Endothelial cell of umbilical vein (primary cell): ENCODE results near the gene SRGAP1. TPM values are rescaled to one million over a fixed set of nuclear protein-coding genes. Genes with fewer than 3 reads are reported as not detected.

Experiments
- BruUV-seq: library from RNA; stranded (reverse); fragments of 400-500 nt; replicated peaks from 2 replicates; lab custom pipeline; 2021; lab: Mats Ljungman, UMichigan
- CTCF ChIA-PET: fragments of 300-600, 350-600 bp; sonication (Branson Sonifier 250); formaldehyde crosslinking; loops from one replicate; lab custom pipeline; 2021; ENCODE audit warnings: antibody characterized with exemption, inconsistent platforms; lab: Charles Lee
- POLR2A ChIA-PET: fragments of 300-600, 350-600 bp; sonication (Branson Sonifier 250); formaldehyde crosslinking; loops from one replicate; lab custom pipeline; 2021; ENCODE audit warnings: antibody characterized with exemption, inconsistent platforms; lab: Charles Lee
- DNase-seq: peaks from one replicate; pipeline ENCODE4 v3.0.0-alpha.2; 2011; ENCODE audit warnings: low read depth, low spot score
- FAIRE-seq: peaks from 2 replicates; lab custom pipeline; 2011; peaks lifted over from hg19 to GRCh38; lab: Jason Lieb, UNC
- H2AFZ ChIP-seq: 2 replicates; pipeline ENCODE4 v1.6.0; 2012; ENCODE audit warnings: low read depth, low read length, control low read depth, inconsistent platforms
- H3K27ac ChIP-seq: 2 replicates; pipeline ENCODE4 v1.5.1; 2011; ENCODE audit warnings: low read depth, mild to moderate bottlenecking, control low read depth, low read length, moderate library complexity; ENCODE audit not compliant: insufficient read depth
- H3K27me3 ChIP-seq, 2 experiments: 2 replicates each; pipeline versions ENCODE4 v1.6.0 to v1.6.1; 2011; ENCODE audit warnings: low read length in 2 of 2, mixed read lengths in 1 of 2; ENCODE audit not compliant: control insufficient read depth in 2 of 2, insufficient read depth in 2 of 2
- H3K36me3 ChIP-seq, 2 experiments: 2 replicates in 1 of 2; 3 replicates in 1 of 2; pipeline ENCODE4 v1.5.1; 2011; ENCODE audit warnings: low read length in 2 of 2, mild to moderate bottlenecking in 1 of 2, moderate library complexity in 1 of 2; ENCODE audit not compliant: control insufficient read depth in 2 of 2, insufficient read depth in 2 of 2; ENCODE audit errors: extremely low read depth in 1 of 2
- H3K4me1 ChIP-seq: 3 replicates; pipeline ENCODE4 v1.5.1; 2011; ENCODE audit warnings: mild to moderate bottlenecking, low read length; ENCODE audit not compliant: control insufficient read depth, insufficient read depth; ENCODE audit errors: extremely low read depth
- H3K4me2 ChIP-seq: 2 replicates; pipeline ENCODE4 v1.6.1; 2011; ENCODE audit warnings: low read length, control low read depth, mixed read lengths; ENCODE audit not compliant: insufficient read depth
- H3K4me3 ChIP-seq, 3 experiments: fragments of 200-600 bp in 1 of 3; sonication (generic), shearing (Covaris generic) in 1 of 3; replicated peaks in 1 of 3; 2 replicates each; pipeline ENCODE4 v1.5.1; 2011 to 2016; ENCODE audit warnings: control low read depth in 3 of 3, low read length in 3 of 3, mild to moderate bottlenecking in 2 of 3, inconsistent platforms in 1 of 3, low read depth in 1 of 3, moderate library complexity in 1 of 3; ENCODE audit not compliant: insufficient read depth in 1 of 3
- H3K79me2 ChIP-seq: 2 replicates; pipeline ENCODE4 v1.6.0; 2012; ENCODE audit warnings: low read length, inconsistent platforms; ENCODE audit not compliant: control insufficient read depth, insufficient read depth
- H3K9ac ChIP-seq: replicated peaks from 2 replicates; pipeline ENCODE3; 2011; ENCODE audit warnings: low read length, control low read depth; ENCODE audit not compliant: insufficient read depth; ENCODE audit errors: extremely low read depth
- H3K9me1 ChIP-seq: replicated peaks from 3 replicates; pipeline ENCODE4 v1.6.0; 2011; ENCODE audit warnings: mild to moderate bottlenecking, low read length; ENCODE audit not compliant: control insufficient read depth, insufficient read depth; ENCODE audit errors: extremely low read depth
- H3K9me3 ChIP-seq: replicated peaks from 2 replicates; pipeline ENCODE4 v1.5.1; 2012; ENCODE audit warnings: low read length, inconsistent platforms; ENCODE audit not compliant: control insufficient read depth, insufficient read depth
- H4K20me1 ChIP-seq: replicated peaks from 2 replicates; pipeline ENCODE3; 2011; ENCODE audit warnings: mild to moderate bottlenecking, low read length; ENCODE audit not compliant: control insufficient read depth, insufficient read depth; ENCODE audit errors: extremely low read depth
- FOS ChIP-seq: IDR thresholded peaks from 2 replicates; pipeline ENCODE4 v1.6.1; 2011; ENCODE audit warnings: mild to moderate bottlenecking, low read length, moderate library complexity, borderline replicate concordance; ENCODE audit not compliant: insufficient read depth
- GATA2 ChIP-seq: IDR thresholded peaks from 2 replicates; pipeline ENCODE4 v1.7.0; 2011; ENCODE audit warnings: low read depth, mild to moderate bottlenecking, moderate library complexity, mixed read lengths, low read length; ENCODE audit not compliant: insufficient read length, insufficient read depth
- JUN ChIP-seq: IDR thresholded peaks from 2 replicates; pipeline ENCODE4 v1.6.1; 2011; ENCODE audit warnings: borderline replicate concordance, low read depth; ENCODE audit not compliant: insufficient read length, insufficient read depth
- MYC ChIP-seq: IDR thresholded peaks from one replicate; pipeline ENCODE4 v1.6.1; 2011; ENCODE audit warnings: mild to moderate bottlenecking, low read depth, low read length
- POLR2A ChIP-seq: IDR thresholded peaks from 2 replicates; pipeline ENCODE4 v1.6.1; 2012; ENCODE audit warnings: low read depth, mild to moderate bottlenecking, control low read depth, low read length
- POLR2AphosphoS5 ChIP-seq: IDR thresholded peaks from 2 replicates; pipeline ENCODE4 v1.6.1; 2012; ENCODE audit warnings: low read depth, mild to moderate bottlenecking, control low read depth, low read length, moderate library complexity; ENCODE audit not compliant: insufficient read depth
- dilution Hi-C: fragments of 300-500 bp; cut with MboI; formaldehyde crosslinking; loops from one replicate; pipeline ENCODE4 v1.15.0; 2019; ENCODE audit warnings: low sequenced_read_pairs; ENCODE audit not compliant: extremely low pct_ligation_motif_present
- intact Hi-C: fragments of 100-400 bp; cut with micrococcal nuclease; formaldehyde crosslinking; loops from one replicate; pipeline ENCODE4 v1.10.0; 2022
- polyA plus RNA-seq, 4 experiments: library from polyadenylated mRNA; depleted of rRNA in 3 of 4; stranded (reverse) in 3 of 4; unstranded in 1 of 4; fragments of >200 nt; gene quantifications; 2 replicates each; pipeline versions ENCODE4 v1.2.1 to v1.2.3, GENCODE V29; 2011 to 2012; ENCODE audit warnings: missing spikeins in 1 of 4
- total RNA-seq: library from RNA; stranded (reverse); gene quantifications from 2 replicates; pipeline ENCODE4 v1.2.3, GENCODE V29; 2021
- TF ChIP-seq, protein P1 (sequence below), 2 donors: IDR thresholded peaks; 1 replicate in 1 of 2; 2 replicates in 1 of 2; pipeline ENCODE4 v1.5.1; 2011; ENCODE audit warnings: low read length in 2 of 2, mild to moderate bottlenecking in 2 of 2, moderate library complexity in 2 of 2, control low read depth in 1 of 2, inconsistent platforms in 1 of 2, low read depth in 1 of 2; ENCODE audit not compliant: insufficient read depth in 1 of 2; ENCODE audit errors: extremely low read depth in 1 of 2
- TF ChIP-seq, protein P2 (sequence below): IDR thresholded peaks from 2 replicates; pipeline ENCODE4 v1.6.1; 2011; ENCODE audit not compliant: insufficient read depth, insufficient read length

The SRGAP1 gene
- total and polyA plus RNA-seq, 2 donors (not counting 3 experiments of a cell fraction or from before 2014, with no cell fraction given): 4.9 to 16.3 TPM

GRCh38 chr12:63823040-63823439 lies 21.5 kb upstream of the SRGAP1 start:
- TF ChIP-seq POLR2A: no peak
- TF ChIP-seq FOS: no peak
- TF ChIP-seq, protein P1, sequence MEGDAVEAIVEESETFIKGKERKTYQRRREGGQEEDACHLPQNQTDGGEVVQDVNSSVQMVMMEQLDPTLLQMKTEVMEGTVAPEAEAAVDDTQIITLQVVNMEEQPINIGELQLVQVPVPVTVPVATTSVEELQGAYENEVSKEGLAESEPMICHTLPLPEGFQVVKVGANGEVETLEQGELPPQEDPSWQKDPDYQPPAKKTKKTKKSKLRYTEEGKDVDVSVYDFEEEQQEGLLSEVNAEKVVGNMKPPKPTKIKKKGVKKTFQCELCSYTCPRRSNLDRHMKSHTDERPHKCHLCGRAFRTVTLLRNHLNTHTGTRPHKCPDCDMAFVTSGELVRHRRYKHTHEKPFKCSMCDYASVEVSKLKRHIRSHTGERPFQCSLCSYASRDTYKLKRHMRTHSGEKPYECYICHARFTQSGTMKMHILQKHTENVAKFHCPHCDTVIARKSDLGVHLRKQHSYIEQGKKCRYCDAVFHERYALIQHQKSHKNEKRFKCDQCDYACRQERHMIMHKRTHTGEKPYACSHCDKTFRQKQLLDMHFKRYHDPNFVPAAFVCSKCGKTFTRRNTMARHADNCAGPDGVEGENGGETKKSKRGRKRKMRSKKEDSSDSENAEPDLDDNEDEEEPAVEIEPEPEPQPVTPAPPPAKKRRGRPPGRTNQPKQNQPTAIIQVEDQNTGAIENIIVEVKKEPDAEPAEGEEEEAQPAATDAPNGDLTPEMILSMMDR (IDR thresholded peaks at IDR 0.05; ENCODE audit: extremely low read depth in 1 of 2, insufficient read depth in 1 of 2, low read depth in 1 of 2, low read length in 2 of 2): no peak
- TF ChIP-seq JUN: no peak
- TF ChIP-seq GATA2: no peak
- TF ChIP-seq, protein P2, sequence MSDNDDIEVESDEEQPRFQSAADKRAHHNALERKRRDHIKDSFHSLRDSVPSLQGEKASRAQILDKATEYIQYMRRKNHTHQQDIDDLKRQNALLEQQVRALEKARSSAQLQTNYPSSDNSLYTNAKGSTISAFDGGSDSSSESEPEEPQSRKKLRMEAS: no peak
- TF ChIP-seq POLR2AphosphoS5: no peak
- no peak for TF ChIP-seq MYC
- Histone ChIP-seq H3K4me1 (peaks cover 2% of the 10 kb centered on the region), H3K27ac (no peak overlapping the region), H3K9me3 (no peaks in the 10 kb centered on the region), H3K4me3 (no peak overlapping the region), H3K4me2 (no peak overlapping the region), H3K9ac (no peak overlapping the region), H3K27me3 (peaks cover 0 to 1% of the 10 kb centered on the region in 2 experiments), H2AFZ (no peak overlapping the region), H3K79me2 (no peaks in the 10 kb centered on the region), H4K20me1 (no peaks in the 10 kb centered on the region), H3K36me3 (no peaks in the 10 kb centered on the region), H3K9me1 (no peaks in the 10 kb centered on the region)
- no TSS peak for BruUV-seq
- ChIA-PET CTCF (interaction anchor here (0.6 to 1.7 kb wide), 5 partner anchors 10 to 433 kb away, joined by 3 to 6 read pairs (median 5); no protein-coding TSS in a partner anchor), POLR2A (no interaction called here)
- no peak for DNase-seq
- intact Hi-C loops (no loop called here), dilution Hi-C loops (no loop called here)
- FAIRE-seq: no peak
